Neural cell (in vitro differentiated cells): Measurements from ENCODE around the gene PTGER4. TPM values are rescaled to one million over a fixed set of nuclear protein-coding genes. Genes with fewer than 3 reads are reported as not detected.

ENCODE experiments used
- H2AFZ ChIP-seq: fragments of 200-600, 300-800 bp; sonication (generic), shearing (Covaris generic); 2 replicates; pipeline ENCODE4 v1.6.0; 2014; ENCODE audit warnings: low read depth, mild to moderate bottlenecking, antibody characterized with exemption, low read length, moderate library complexity
- H3F3A ChIP-seq: fragments of 200-600 bp; shearing (Covaris generic); 2 replicates; pipeline ENCODE4 v1.6.1; 2016; ENCODE audit warnings: mild to moderate bottlenecking, moderate library complexity, mixed read lengths, antibody characterized with exemption, low read length; ENCODE audit not compliant: insufficient read depth, poor library complexity, severe bottlenecking
- H3K27ac ChIP-seq: fragments of 200-600, 300-800 bp; sonication (generic), shearing (Covaris generic); 2 replicates; pipeline ENCODE4 v1.5.1; 2014; ENCODE audit warnings: mild to moderate bottlenecking, low read length, moderate library complexity
- H3K27me3 ChIP-seq: fragments of 300-800, 200-600 bp; sonication (generic), shearing (Covaris generic); 2 replicates; pipeline ENCODE4 v1.6.0; 2014; ENCODE audit warnings: mild to moderate bottlenecking, low read depth, low read length, moderate library complexity; ENCODE audit not compliant: insufficient read depth
- H3K36me3 ChIP-seq: fragments of 300-800, 200-600 bp; sonication (generic), shearing (Covaris generic); 2 replicates; pipeline ENCODE4 v1.5.1; 2014; ENCODE audit warnings: mild to moderate bottlenecking, antibody characterized with exemption, low read length, moderate library complexity; ENCODE audit not compliant: insufficient read depth
- H3K4me2 ChIP-seq: fragments of 300-800, 200-600 bp; sonication (generic), shearing (Covaris generic); 2 replicates; pipeline ENCODE4 v1.6.0; 2014; ENCODE audit warnings: mild to moderate bottlenecking, low read length
- H3K4me3 ChIP-seq: fragments of 300-800, 200-600 bp; sonication (generic), shearing (Covaris generic); 2 replicates; pipeline ENCODE4 v1.5.1; 2014; ENCODE audit warnings: mild to moderate bottlenecking, low read length, moderate library complexity
- H3K79me2 ChIP-seq: fragments of 200-600 bp; shearing (Covaris generic); replicated peaks from 2 replicates; pipeline ENCODE4 v1.6.0; 2014; ENCODE audit warnings: mild to moderate bottlenecking, low read length, moderate library complexity; ENCODE audit not compliant: insufficient read depth
- H3K9ac ChIP-seq: fragments of 300-800, 200-600 bp; sonication (generic), shearing (Covaris generic); 2 replicates; pipeline ENCODE4 v1.6.1; 2016; ENCODE audit warnings: mild to moderate bottlenecking, low read length, mixed read lengths
- H3K9me2 ChIP-seq: fragments of 200-600 bp; shearing (Covaris generic); 2 replicates; pipeline ENCODE4 v1.6.1; 2016; ENCODE audit warnings: mild to moderate bottlenecking, low read length, mixed read lengths; ENCODE audit not compliant: insufficient read depth
- H3K9me3 ChIP-seq: fragments of 200-600, 300-800 bp; sonication (generic), shearing (Covaris generic); 2 replicates; pipeline ENCODE4 v1.6.1; 2016; ENCODE audit warnings: mild to moderate bottlenecking, mixed run types, low read length, moderate library complexity, mixed read lengths
- H4K20me1 ChIP-seq: fragments of 200-600 bp; shearing (Covaris generic); 2 replicates; pipeline ENCODE4 v1.6.1; 2016; ENCODE audit warnings: mild to moderate bottlenecking, mixed run types; ENCODE audit not compliant: insufficient read depth
- CTCF ChIP-seq: fragments of 450-650 bp; IDR thresholded peaks from 2 replicates; pipeline ENCODE4 v1.5.1; 2014; ENCODE audit warnings: antibody characterized with exemption, mild to moderate bottlenecking, moderate library complexity; ENCODE audit not compliant: poor library complexity, severe bottlenecking
- EP300 ChIP-seq: fragments of 450-650 bp; conservative IDR thresholded peaks from 2 replicates; pipeline ENCODE4 v1.6.1; 2014; ENCODE audit warnings: antibody characterized with exemption, mild to moderate bottlenecking, moderate library complexity; ENCODE audit not compliant: poor library complexity, severe bottlenecking
- EZH2 ChIP-seq: fragments of 200-600, 300-800 bp; shearing (Covaris generic), sonication (generic); IDR thresholded peaks from 2 replicates; pipeline ENCODE4 v1.6.1; 2014; ENCODE audit warnings: antibody characterized with exemption, low read length, borderline replicate concordance, mild to moderate bottlenecking; ENCODE audit not compliant: insufficient read depth, poor library complexity, severe bottlenecking
- MXI1 ChIP-seq: fragments of 450-650 bp; conservative IDR thresholded peaks from 2 replicates; pipeline ENCODE4 v1.6.1; 2014; ENCODE audit warnings: antibody characterized with exemption, mild to moderate bottlenecking; ENCODE audit not compliant: poor library complexity, severe bottlenecking
- POLR2AphosphoS5 ChIP-seq: IDR thresholded peaks from 2 replicates; pipeline ENCODE4 v1.6.1; 2012
- RAD21 ChIP-seq: fragments of 450-650 bp; conservative IDR thresholded peaks from 2 replicates; pipeline ENCODE4 v1.6.1; 2014; ENCODE audit warnings: antibody characterized with exemption, mild to moderate bottlenecking, moderate library complexity
- REST ChIP-seq: IDR thresholded peaks from 2 replicates; pipeline ENCODE4 v1.6.1; 2012; ENCODE audit warnings: borderline replicate concordance
- SMC3 ChIP-seq: fragments of 450-650 bp; conservative IDR thresholded peaks from 2 replicates; pipeline ENCODE4 v1.6.1; 2014; ENCODE audit warnings: antibody characterized with exemption, mild to moderate bottlenecking, moderate library complexity; ENCODE audit not compliant: poor library complexity
- TAF1 ChIP-seq: IDR thresholded peaks from 2 replicates; pipeline ENCODE4 v1.6.1; 2012; ENCODE audit warnings: low read depth
- polyA plus RNA-seq: library from polyadenylated mRNA; depleted of rRNA; stranded (reverse); fragments of >200 nt; gene quantifications from 2 replicates; pipeline ENCODE4 v1.2.3, GENCODE V29; 2014

PTGER4 gene
- polyA plus RNA-seq, 1 donor from 2014 or later, result 6.2 TPM

- Histone ChIP-seq H3K27me3 (no peaks in the 10 kb centered on the region), H3F3A (no peaks in the 10 kb centered on the region), H4K20me1 (no peaks in the 10 kb centered on the region), H3K9ac (no peak overlapping the region), H3K4me3 (no peak overlapping the region), H2AFZ (no peak overlapping the region), H3K9me3 (no peaks in the 10 kb centered on the region), H3K9me2 (no peaks in the 10 kb centered on the region), H3K79me2 (no peaks in the 10 kb centered on the region), H3K36me3 (no peaks in the 10 kb centered on the region), H3K27ac (no peak overlapping the region), H3K4me2 (no peak overlapping the region)
- TF ChIP-seq EZH2 (no peak), RAD21 (no peak), REST (no peak), CTCF (no peak), POLR2AphosphoS5 (no peak), MXI1 (no peak), TAF1 (no peak), EP300 (no peak), SMC3 (no peak)
Observed at GRCh38 chr5:40652441-40653220, 27.1 kb upstream of the PTGER4 start.

GRCh38 chr5:40653221-40654022 lies 26.3 kb upstream of the PTGER4 start:
- Histone ChIP-seq H3K4me3 (no peak overlapping the region), H3K79me2 (no peaks in the 10 kb centered on the region)

More at GRCh38 chr5:40653221-40654022, 26.3 kb upstream of the PTGER4 start:
- H2AFZ ChIP-seq, result no peak overlapping the region
- H3K27ac ChIP-seq, result no peak overlapping the region
- no peaks in the 10 kb centered on the region for H3F3A ChIP-seq
- no peaks in the 10 kb centered on the region for H3K9me3 ChIP-seq
- H3K36me3 ChIP-seq, result no peaks in the 10 kb centered on the region
- no peaks in the 10 kb centered on the region for H3K27me3 ChIP-seq
- H3K4me2 ChIP-seq, result no peak overlapping the region
- TF ChIP-seq EP300 (no peak), TAF1 (no peak), EZH2 (no peak), MXI1 (no peak), RAD21 (no peak), REST (no peak), POLR2AphosphoS5 (no peak), SMC3 (no peak), CTCF (no peak)
- no peak overlapping the region for H3K9ac ChIP-seq
- H3K9me2 ChIP-seq, result no peaks in the 10 kb centered on the region
- no peaks in the 10 kb centered on the region for H4K20me1 ChIP-seq
